HG03457 (cell line): ENCODE data around the gene ZNF717.
"Not testable (repeated sequence)": the region's sequence is repeated elsewhere in the genome, so short reads cannot be mapped to it uniquely, and the experiment has no call there.

Experiments
- ATAC-seq: cut with Tn5 transposase; IDR thresholded peaks from one replicate; pipeline ENCODE4 v1.9.1; 2021; ENCODE audit warnings: moderate number of reproducible peaks; ENCODE audit not compliant: unreplicated experiment

ZNF717 gene

GRCh38 chr3:75785081-75785755 lies at the start of gene ZNF717:
Gene ZNF717, minus strand, starts transcription at chr3:75785549. Its CDS starts 2,187 bp downstream, at chr3:75783362.
- not testable (repeated sequence) for ATAC-seq

GRCh38 chr3:75831076-75831475 lies 45.7 kb upstream of the ZNF717 start:
- ATAC-seq: not testable (repeated sequence)

GRCh38 chr3:75818019-75818418 lies 32.7 kb upstream of the ZNF717 start:
- ATAC-seq: not testable (repeated sequence)

- ATAC-seq: not testable (repeated sequence)
These were observed 31.2 kb upstream of the ZNF717 start for GRCh38 chr3:75816287-75817180.

- no peak for ATAC-seq
These were observed 29.4 kb upstream of the ZNF717 start for GRCh38 chr3:75814797-75815196.

DNA sequence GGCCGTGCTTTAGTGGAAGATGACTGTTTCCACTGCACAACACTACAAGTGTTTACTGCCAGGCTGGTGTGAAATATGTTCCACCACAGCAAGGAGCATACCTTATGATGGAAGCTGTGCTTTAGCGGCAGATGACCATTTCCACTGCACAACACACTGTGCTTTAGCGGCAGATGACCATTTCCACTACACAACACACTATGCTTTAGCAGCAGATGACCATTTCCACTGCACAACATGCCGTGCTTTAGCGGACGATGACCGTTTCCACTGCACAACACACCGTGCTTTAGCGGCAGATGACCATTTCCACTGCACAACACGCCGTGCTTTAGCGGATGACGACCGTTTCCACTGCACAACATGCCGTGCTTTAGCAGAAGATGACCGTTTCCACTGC lies 2.8 kb downstream of the ZNF717 start:
- ATAC-seq: no peak

DNA sequence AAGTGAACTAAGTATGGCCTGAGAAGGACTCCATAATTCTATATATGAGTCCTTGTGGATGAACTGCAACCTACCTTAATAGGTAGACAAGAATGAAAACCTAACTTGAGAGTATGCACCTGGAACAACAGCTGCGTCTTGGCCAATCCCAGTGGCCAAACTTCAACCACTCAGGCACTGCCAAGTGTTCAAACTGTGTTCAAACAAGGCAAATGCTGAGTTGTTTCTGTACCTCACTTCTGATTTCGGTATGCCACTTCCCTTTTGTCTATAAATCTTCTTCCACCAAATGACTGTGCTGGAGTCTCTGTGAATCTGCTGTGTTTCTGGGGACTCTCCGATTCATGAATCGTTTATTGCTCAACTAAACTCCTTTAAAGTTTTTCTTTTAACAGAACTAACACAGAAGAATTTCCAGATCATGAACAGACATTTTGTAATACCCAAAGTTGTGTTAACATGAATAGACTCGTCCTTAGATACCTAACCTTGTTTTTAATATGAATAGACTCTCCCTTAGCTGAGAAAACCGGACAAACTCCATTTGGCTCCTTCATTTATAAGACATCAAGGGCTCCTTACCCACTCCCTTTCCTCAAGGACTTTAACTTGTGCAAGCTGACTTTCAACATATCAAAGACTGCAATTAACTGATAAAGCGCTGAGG lies 4.1 kb downstream of the ZNF717 start:
- ATAC-seq: no peak

DNA sequence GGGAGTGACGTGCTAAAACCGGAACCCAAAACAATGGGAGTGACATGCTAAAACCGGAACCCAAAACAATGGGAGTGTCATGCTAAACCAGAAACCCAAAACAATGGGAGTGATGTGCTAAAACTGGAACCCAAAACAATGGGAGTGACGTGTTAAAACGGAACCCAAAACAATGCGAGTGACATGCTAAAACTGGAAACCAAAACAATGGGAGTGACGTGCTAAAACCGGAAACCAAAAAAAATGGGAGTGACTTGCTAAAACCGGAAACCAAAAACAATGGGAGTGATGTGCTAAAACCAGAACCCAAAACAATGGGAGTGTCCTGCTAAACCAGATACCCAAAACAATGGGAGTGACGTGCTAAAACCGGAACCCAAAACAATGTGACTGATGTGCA lies 7.6 kb downstream of the ZNF717 start:
- not testable (repeated sequence) for ATAC-seq

- ATAC-seq: not testable (repeated sequence)
These were observed 13.7 kb downstream of the ZNF717 start for GRCh38 chr3:75771631-75772030.

DNA sequence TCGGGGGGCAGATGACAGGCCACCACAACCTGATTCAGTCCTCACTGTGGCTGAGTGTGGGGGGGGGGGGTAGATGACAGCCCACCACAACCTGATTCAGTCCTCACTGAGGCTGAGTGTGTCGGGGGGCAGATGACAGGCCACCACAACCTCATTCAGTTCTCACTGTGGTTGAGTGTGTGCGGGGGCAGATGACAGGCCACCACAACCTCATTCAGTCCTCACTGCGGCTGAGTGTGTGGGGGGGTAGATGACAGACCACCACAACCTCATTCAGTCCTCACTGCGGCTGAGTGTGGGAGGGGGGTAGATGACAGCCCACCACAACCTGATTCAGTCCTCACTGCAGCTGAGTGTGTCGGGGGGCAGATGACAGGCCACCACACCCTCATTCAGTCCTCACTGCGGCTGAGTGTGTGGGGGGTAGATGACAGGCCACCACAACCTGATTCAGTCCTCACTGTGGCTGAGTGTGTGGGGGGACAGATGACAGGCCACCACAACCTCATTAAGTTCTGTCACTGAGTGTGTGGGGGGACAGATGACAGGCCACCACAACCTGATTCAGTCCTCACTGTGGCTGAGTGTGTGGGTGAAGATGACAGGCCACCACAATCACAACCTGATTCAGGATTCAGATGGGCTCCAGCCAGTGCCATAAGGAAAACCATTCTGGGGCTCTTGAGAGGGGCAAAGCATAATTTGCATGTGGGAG lies 16.9 kb downstream of the ZNF717 start:
- ATAC-seq: no peak

GRCh38 chr3:75737831-75738493 lies 47.4 kb downstream of the ZNF717 start:
- no peak for ATAC-seq

DNA sequence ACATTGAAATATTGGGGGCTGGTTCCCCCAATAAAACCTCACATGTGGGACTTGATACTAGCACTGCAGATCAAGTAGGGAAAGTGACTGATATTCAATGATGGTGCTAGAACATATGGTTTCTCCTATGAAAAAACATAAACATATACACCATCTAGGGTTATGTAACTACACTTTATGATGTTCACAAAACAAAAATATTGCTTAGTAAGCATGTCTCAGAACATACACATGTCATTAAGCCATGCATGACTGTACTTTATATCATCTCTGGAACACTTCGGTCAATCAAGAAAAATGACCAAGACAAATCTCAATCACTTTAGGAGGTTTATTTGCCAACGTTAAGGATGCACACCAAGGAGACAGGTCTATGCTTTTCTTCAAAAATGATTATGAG lies 57.4 kb downstream of the ZNF717 start:
- ATAC-seq: no peak

DNA sequence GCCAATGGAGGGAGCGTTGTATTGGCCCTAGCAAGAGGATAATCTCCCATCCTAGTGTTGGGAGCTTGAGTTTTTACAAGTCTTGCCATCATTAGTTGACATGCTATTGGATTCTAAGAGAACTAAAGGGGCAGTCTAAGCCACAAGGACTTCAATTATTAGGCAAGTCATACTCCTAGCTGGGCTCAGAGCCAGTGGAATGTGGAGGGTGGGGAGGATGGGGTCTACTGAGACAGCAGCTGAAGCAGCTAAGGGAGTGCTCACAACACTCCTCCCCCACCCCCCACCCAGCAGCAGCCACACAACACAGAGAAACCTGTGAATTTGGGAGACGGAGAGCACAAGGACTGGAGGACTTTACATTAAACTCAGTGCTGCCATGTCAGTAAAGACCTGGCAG lies 93.3 kb downstream of the ZNF717 start:
- ATAC-seq: no peak

- ATAC-seq: no peak
These were observed 98.0 kb downstream of the ZNF717 start for GRCh38 chr3:75687323-75687722.
